Spleen (tissue), 11 donors: ENCODE measurements around the gene USP10. TPM values are rescaled to one million over a fixed set of nuclear protein-coding genes. Genes with fewer than 3 reads are reported as not detected.

Experiments
- DNase-seq: peaks from one replicate; pipeline ENCODE4 v3.0.0-alpha.2; 2020
- H3K27ac ChIP-seq, 8 donors: fragments of 200-600 bp; sonication (generic) in 7 of 8; 1 replicate in 4 of 8; 2 replicates in 4 of 8; pipeline versions ENCODE4 v1.5.0 to v1.8.0; 2016 to 2021; ENCODE audit warnings: inconsistent platforms in 4 of 8, mild to moderate bottlenecking in 4 of 8, moderate library complexity in 1 of 8
- H3K27me3 ChIP-seq, 7 donors: fragments of 200-600 bp; sonication (generic) in 6 of 7; replicated peaks in 1 of 7; 1 replicate in 4 of 7; 2 replicates in 3 of 7; pipeline versions ENCODE4 v1.5.0 to v1.8.0; 2016 to 2021; ENCODE audit warnings: inconsistent platforms in 3 of 7, mild to moderate bottlenecking in 1 of 7
- H3K36me3 ChIP-seq, 6 donors: fragments of 200-600 bp; sonication (generic) in 5 of 6; 1 replicate in 4 of 6; 2 replicates in 2 of 6; pipeline versions ENCODE4 v1.5.0 to v1.8.0; 2016 to 2021; ENCODE audit warnings: inconsistent platforms in 2 of 6
- H3K4me1 ChIP-seq, 6 donors: fragments of 200-600 bp; sonication (generic) in 5 of 6; 1 replicate in 3 of 6; 2 replicates in 3 of 6; pipeline versions ENCODE4 v1.5.0 to v1.8.0; 2016 to 2021; ENCODE audit warnings: inconsistent platforms in 3 of 6
- H3K4me3 ChIP-seq, 8 donors: fragments of 200-600 bp; sonication (generic) in 7 of 8; 1 replicate in 4 of 8; 2 replicates in 4 of 8; pipeline versions ENCODE4 v1.5.0 to v1.8.0; 2016 to 2021; ENCODE audit warnings: inconsistent platforms in 4 of 8, mild to moderate bottlenecking in 4 of 8, moderate library complexity in 2 of 8
- H3K9me3 ChIP-seq, 8 donors: fragments of 200-600 bp; sonication (generic) in 7 of 8; 1 replicate in 4 of 8; 2 replicates in 4 of 8; pipeline versions ENCODE4 v1.5.0 to v1.8.0; 2016 to 2021; ENCODE audit warnings: inconsistent platforms in 4 of 8
- POLR2A ChIP-seq, 3 donors: fragments of 450-650 bp; IDR thresholded peaks; one replicate each; pipeline ENCODE4 v1.5.1; 2017; ENCODE audit warnings: antibody characterized with exemption in 3 of 3, mild to moderate bottlenecking in 1 of 3
- POLR2AphosphoS5 ChIP-seq, 3 donors: sonication (generic); formaldehyde crosslinking; IDR thresholded peaks; one replicate each; pipeline ENCODE4 v1.5.1; 2017; ENCODE audit warnings: antibody characterized with exemption in 3 of 3
- WGBS, 5 donors: extraction: QIAGEN DNeasy Blood & Tissue Kit in 3 of 5; methylation state at CpG; one replicate each; pipeline versions ENCODE4 v1.1.5 to v1.1.7; 2013 to 2018; 5-methylcytosine and 5-hydroxymethylcytosine counted together
- intact Hi-C: fragments of 100-400 bp; cut with DNase I; formaldehyde crosslinking; loops from one replicate; pipeline ENCODE4 v1.15.0; 2023; ENCODE audit warnings: low total_unique reads
- polyA plus RNA-seq, 3 donors: library from polyadenylated mRNA; stranded (reverse); fragments of 200-250 nt; gene quantifications; one replicate each; pipeline ENCODE4 v1.2.1, GENCODE V29; 2013
- total RNA-seq, 7 donors: library from RNA; depleted of rRNA in 3 of 7; stranded (reverse); fragments of >200 nt in 3 of 7; fragmentation: NEBNext Ultra II Directional in 4 of 7; extraction: Animal tissue kit (Norgen Biotek cat#: 25700) in 4 of 7; gene quantifications; one replicate each; pipeline versions ENCODE4 v1.1.0 to v1.2.1, GENCODE V29; 2016 to 2021
- TF ChIP-seq, protein P1 (sequence below), 11 experiments: fragments of 200-600 bp in 7 of 11; fragments of 450-650 bp in 4 of 11; sonication (generic) in 4 of 11; IDR thresholded peaks in 8 of 11; conservative IDR thresholded peaks in 3 of 11; 1 replicate in 7 of 11; 2 replicates in 4 of 11; pipeline versions ENCODE4 v1.4.0 to v1.8.0; 2016 to 2021; ENCODE audit warnings: antibody characterized with exemption in 11 of 11, inconsistent platforms in 4 of 11, mild to moderate bottlenecking in 1 of 11
- donor health status: healthy with polysubstance abuse.
- donor health status: DM: no; HTN: no; CAD: no; lungs with moderate emphysema.
- donor health status: DM: no; HTN: no; CAD: no.
- donor health status: Bipolar disorder and iron deficiency.
- donor health status: healthy.
- donor health status: DM: no; HTN: no; CAD: no.
- donor health status: DM: yes; HTN: yes; CAD: no.

USP10 gene
- total and polyA plus RNA-seq, 10 donors: 28.1 to 105 (median 79.5) TPM

DNA sequence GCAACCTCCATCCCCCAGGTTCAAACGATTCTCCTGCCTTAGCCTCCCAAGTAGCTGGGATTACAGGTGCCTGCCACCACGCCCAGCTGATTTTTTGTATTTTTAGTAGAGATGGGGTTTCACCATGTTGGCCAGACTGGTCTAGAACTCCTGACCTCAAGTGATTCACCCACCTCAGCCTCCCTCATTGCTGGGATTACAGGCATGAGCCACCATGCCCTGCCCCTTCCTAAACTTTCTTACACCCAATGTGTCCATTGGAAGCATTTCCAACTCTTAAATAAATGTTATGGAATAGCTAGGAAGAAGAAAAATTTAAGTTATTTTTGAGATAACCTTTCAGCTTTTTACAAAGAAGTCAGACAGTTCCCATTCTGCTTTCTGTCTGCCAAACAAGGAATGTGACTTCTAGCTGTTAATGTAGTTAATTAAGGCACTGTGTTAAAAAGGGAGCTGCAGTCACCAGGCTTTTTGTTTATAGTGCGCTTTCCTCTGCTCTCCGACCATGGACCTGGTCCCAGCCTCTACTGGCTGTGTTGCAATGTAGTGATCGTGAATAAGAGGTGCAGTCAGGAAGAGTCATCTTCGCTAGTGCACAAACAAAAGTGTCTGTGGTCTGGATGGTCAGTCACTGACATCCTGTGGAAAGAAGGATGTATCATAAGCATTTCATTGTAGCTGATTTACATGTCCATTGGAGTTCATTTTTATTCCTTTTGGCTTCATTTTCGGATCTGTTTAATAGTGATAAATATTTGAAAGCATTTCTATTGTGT, 39.7 kb downstream of the USP10 start:
- 68 to 87% (median 74%) methylated on average over 7 of the region's 7 CpGs for WGBS, 5 donors
- Histone ChIP-seq H3K27ac (peak overlapping the region in 1 of 8 donors; percentile 35), H3K27me3 (no peaks in the 10 kb centered on the region), H3K36me3 (peaks cover 0 to 69% (median 6%) of the 10 kb centered on the region in 6 donors), H3K4me1 (peaks cover 9 to 88% (median 37%) of the 10 kb centered on the region in 6 donors), H3K9me3 (no peaks in the 10 kb centered on the region), H3K4me3 (no peak overlapping the region)
- TF ChIP-seq, protein P1, sequence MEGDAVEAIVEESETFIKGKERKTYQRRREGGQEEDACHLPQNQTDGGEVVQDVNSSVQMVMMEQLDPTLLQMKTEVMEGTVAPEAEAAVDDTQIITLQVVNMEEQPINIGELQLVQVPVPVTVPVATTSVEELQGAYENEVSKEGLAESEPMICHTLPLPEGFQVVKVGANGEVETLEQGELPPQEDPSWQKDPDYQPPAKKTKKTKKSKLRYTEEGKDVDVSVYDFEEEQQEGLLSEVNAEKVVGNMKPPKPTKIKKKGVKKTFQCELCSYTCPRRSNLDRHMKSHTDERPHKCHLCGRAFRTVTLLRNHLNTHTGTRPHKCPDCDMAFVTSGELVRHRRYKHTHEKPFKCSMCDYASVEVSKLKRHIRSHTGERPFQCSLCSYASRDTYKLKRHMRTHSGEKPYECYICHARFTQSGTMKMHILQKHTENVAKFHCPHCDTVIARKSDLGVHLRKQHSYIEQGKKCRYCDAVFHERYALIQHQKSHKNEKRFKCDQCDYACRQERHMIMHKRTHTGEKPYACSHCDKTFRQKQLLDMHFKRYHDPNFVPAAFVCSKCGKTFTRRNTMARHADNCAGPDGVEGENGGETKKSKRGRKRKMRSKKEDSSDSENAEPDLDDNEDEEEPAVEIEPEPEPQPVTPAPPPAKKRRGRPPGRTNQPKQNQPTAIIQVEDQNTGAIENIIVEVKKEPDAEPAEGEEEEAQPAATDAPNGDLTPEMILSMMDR (IDR thresholded peaks at IDR 0.05 in 8 of 11, conservative IDR thresholded peaks at IDR 0.05 in 3 of 11): no peak
- peak in 1 of 3 donors; percentile 16 for TF ChIP-seq POLR2AphosphoS5 (IDR thresholded peaks at IDR 0.05)
- intact Hi-C loops: loop anchor here (5.0 kb wide), 1 partner anchor 117 kb away; no protein-coding TSS in a partner anchor
- DNase-seq: no peak

DNA sequence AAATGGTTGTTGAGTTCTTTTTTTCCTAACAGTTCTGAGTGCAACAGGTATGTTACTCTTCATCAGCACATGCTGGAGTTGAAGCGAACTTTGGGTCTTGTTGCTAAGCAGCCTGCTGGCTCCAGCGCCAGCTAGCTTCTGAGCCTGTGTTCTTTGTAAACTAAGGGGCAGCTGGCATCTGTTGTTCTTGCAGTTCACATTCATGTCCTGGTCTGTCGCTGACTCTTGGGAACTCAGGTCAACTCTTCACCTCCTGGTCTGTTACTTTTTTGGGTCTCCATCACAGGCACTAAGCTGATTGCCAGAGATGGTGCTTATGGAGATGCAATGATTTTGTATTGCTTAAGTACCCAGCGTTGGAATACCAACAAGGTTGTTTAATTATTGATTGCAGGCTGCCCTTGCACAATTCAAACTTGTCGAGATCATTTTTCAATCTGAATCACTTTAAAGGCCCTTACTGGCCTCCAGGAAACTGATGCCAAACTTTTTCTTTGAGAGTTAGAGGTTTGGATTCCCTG, 40.9 kb downstream of the USP10 start:
- no peak for DNase-seq
- Histone ChIP-seq H3K4me1 (peaks cover 9 to 82% (median 35%) of the 10 kb centered on the region in 6 donors), H3K4me3 (no peak overlapping the region), H3K27ac (no peak overlapping the region), H3K27me3 (no peaks in the 10 kb centered on the region), H3K9me3 (no peaks in the 10 kb centered on the region), H3K36me3 (peaks cover 0 to 69% (median 15%) of the 10 kb centered on the region in 6 donors)
- no peak for TF ChIP-seq POLR2AphosphoS5 (IDR thresholded peaks at IDR 0.05)
- TF ChIP-seq POLR2A (IDR thresholded peaks at IDR 0.05): no peak
- TF ChIP-seq, protein P1 (IDR thresholded peaks at IDR 0.05 in 8 of 11, conservative IDR thresholded peaks at IDR 0.05 in 3 of 11): no peak
- 76 to 90% (median 86%) methylated on average over 5 of the region's 5 CpGs for WGBS, 5 donors
- intact Hi-C loops: no loop called here

DNA sequence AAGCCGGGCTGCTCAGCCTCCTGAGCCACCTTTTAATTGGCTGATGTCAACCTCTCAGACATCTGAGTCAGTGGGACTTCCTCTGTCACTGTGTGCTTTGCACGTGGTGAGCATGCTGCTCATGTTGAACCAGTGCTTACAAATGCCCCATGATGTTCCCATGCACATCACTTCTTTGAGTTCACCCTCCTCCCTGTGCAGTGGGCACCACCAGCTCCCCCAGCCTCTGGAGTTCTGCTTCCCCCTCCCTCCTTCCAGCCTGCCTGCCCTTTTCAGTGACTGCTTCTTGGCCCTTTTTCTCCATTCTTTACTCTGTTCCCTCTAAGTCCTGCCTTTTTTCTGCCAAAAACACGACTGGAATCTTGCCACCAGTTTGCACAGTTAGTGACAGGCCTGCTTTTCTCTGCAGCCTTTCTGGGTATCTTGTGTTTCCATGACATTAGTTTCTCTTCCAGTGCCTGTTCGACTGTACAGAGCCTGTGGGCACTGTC, 41.6 kb downstream of the USP10 start:
- no peaks in the 10 kb centered on the region for H3K9me3 ChIP-seq
- no peak overlapping the region for H3K4me3 ChIP-seq
- H3K27ac ChIP-seq: peak overlapping the region in 1 of 8 donors; percentile 14
- TF ChIP-seq, protein P1 (IDR thresholded peaks at IDR 0.05 in 8 of 11, conservative IDR thresholded peaks at IDR 0.05 in 3 of 11): no peak
- TF ChIP-seq POLR2AphosphoS5 (IDR thresholded peaks at IDR 0.05): no peak
- TF ChIP-seq POLR2A (IDR thresholded peaks at IDR 0.05): no peak
- peaks cover 0 to 69% (median 18%) of the 10 kb centered on the region in 6 donors for H3K36me3 ChIP-seq
- intact Hi-C loops: no loop called here
- peaks cover 9 to 75% (median 35%) of the 10 kb centered on the region in 6 donors for H3K4me1 ChIP-seq
- DNase-seq: no peak
- 41 to 53% (median 49%) methylated on average over 4 of the region's 4 CpGs for WGBS, 5 donors
- no peaks in the 10 kb centered on the region for H3K27me3 ChIP-seq

DNA sequence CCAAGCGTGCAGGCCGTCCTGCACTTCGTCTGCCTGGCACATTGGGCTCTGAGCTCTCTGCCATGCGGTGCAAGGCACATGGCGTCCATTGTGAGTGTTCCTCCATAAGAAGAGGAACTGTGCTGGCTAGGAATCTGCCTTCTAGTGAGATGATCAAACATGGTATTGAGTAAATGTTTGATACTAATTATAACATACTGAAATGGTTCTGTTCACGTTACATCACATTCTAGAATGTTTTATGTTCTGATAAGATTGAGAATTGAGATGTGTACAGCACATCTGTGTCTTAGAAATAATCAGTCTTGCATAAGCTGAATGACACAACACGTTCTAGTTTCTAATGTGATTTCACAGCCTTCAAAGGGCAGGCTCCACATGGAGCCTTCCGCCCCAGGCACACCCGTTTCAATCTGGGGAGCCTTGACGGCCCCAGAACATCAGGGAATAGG, 42.9 kb downstream of the USP10 start:
- Histone ChIP-seq H3K4me1 (peaks cover 9 to 65% (median 34%) of the 10 kb centered on the region in 6 donors), H3K27ac (peak overlapping the region in 2 of 8 donors; percentile 23 to 51), H3K9me3 (no peaks in the 10 kb centered on the region), H3K36me3 (peaks cover 0 to 72% (median 20%) of the 10 kb centered on the region in 6 donors), H3K27me3 (no peaks in the 10 kb centered on the region), H3K4me3 (no peak overlapping the region)
- TF ChIP-seq POLR2AphosphoS5 (IDR thresholded peaks at IDR 0.05) (peak in 1 of 3 donors; percentile 15), POLR2A (IDR thresholded peaks at IDR 0.05) (no peak)
- TF ChIP-seq, protein P1 (IDR thresholded peaks at IDR 0.05 in 8 of 11, conservative IDR thresholded peaks at IDR 0.05 in 3 of 11): no peak
- no peak for DNase-seq
- WGBS, 5 donors: 65 to 88% (median 73%) methylated on average over 10 of the region's 10 CpGs
- intact Hi-C loops: no loop called here
